ENCODE results near the gene THAP8.

The THAP8 gene

DNA sequence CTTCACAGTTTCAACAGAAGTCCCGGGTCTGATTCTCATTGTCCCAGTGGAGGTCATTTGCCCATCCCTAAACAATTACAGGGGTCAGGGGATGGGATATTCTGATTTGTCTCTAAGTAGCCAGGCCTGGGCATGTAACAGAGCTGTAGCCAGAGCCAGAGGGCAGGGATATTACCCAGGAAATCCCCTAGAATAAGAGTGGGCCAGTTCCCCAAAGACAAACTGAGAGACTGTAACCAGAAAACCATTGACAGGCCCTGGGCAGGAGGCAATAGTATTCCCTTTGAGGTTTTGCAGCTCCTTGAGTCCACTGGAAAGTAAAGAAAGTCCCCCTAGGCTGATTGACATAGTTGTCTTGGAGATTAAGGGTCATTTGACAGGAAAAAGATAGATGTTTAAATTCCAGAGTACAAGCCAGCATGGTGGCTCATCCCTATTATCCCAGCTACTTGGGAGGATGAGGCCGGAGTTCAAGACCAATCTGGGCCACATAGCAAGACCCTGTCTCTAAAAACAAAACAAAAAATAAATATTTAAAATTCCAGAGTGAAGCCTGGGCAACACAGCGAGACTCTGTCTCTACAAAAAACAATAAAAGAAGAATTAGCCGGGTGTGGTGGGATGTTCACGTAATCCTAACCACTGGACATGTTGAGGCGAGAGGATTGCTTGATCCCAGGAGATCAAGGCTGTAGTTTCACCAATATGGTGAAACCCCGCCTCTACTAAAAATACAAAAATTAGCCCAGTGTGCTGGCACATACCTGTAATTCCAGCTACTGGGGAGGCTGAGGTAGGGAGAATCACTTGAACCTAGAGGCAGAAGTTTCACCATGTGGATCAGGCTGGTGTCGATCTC lies 60.9 kb downstream of the THAP8 start:
- DNase-seq = no peak

GRCh38 chr19:35991731-35992450 lies 62.2 kb downstream of the THAP8 start:
- no peak for DNase-seq

GRCh38 chr19:35990771-35991730 lies 63.0 kb downstream of the THAP8 start:
- DNase-seq = no peak

- no peak for DNase-seq
These were observed 63.9 kb downstream of the THAP8 start for GRCh38 chr19:35990156-35990555.

- no peak for DNase-seq
These were observed 65.3 kb downstream of the THAP8 start for GRCh38 chr19:35988824-35989223.

GRCh38 chr19:35987571-35987896 lies 66.6 kb downstream of the THAP8 start:
- no peak for DNase-seq

- DNase-seq = peak; percentile 9
These were observed 67.2 kb downstream of the THAP8 start for GRCh38 chr19:35986664-35987570.

- DNase-seq = no peak
These were observed 68.0 kb downstream of the THAP8 start for GRCh38 chr19:35986111-35986510.
